ENCODE results near the gene ATP10A.
"Not testable (repeated sequence)": the region's sequence is repeated elsewhere in the genome, so short reads cannot be mapped to it uniquely, and the experiment has no call there.

Gene ATP10A

DNA sequence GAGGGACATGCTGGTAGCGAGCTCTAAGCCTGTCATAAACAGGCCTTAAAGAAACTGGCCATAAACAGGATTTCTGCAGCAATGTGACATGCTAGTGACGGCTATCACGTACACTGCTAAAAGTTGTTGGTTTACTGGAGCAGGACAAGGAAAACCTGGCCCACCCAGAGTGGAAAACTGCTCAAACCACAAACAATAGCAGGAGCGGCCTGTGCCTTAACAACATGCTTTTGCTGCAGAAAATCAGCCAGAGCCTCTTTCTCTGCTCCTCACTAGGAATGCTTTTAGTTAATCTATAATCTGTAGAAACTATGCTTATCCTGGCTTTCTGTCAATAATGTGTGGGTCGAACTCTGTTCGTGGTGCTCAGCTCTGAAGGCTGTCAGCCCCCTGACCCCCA lies 221.4 kb downstream of the ATP10A start:
- FAIRE-seq, result no peak

DNA sequence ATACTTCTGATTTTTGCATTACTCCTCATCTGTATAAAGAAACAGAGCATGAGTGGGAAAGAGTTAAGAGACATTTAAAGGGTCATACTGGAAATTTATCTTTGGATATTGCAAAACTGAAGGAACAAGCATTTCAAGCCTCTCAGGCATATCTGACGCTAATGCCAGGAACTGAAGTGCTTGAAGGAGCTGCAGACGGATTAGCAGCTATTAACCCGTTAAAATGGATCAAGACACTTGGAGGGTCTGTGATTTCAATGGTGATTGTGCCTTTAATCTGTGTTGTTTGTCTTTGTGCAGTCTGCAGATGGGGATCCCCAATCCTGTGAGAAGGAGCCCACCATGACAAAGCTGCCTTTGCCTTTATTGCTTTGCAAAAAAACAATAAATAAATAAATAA lies 221.8 kb downstream of the ATP10A start:
- FAIRE-seq, result no peak

DNA sequence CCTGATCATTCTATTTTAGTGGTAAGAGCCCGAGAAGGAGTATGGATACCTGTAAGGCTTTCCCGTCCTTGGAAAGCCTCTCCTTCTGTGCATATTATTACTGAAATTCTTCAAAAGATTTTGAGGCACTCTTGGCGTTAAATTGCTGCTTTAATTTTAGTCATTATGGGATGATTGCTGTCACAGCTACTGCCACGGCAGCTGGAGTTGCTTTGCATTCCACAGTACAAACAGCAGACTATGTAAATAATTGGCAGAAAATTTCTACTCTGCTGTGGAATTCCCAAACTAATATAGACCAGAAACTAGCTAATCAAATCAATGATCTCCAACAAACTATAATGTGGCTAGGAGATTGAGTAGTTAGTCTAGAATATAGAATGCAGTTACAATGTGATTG lies 222.2 kb downstream of the ATP10A start:
- FAIRE-seq, result not testable (repeated sequence)

DNA sequence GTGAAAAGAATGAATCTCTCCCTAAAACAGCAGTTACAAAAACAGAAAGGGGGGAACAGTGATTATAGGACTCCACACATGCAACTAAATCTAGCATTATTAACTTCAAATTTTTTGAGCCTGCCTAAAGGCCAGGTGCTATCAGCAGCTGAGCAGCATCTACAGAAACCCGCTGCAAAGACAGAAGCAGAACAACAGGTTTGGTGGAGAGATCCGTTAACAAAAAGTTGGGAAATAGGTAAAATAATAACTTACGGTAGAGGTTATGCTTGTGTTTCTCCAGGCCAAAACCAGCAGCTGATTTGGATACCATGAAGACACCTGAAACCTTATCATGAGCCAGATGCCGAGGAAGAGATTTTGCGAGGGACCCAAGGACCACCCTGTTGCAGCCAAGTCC lies 222.7 kb downstream of the ATP10A start:
- FAIRE-seq, result no peak

DNA sequence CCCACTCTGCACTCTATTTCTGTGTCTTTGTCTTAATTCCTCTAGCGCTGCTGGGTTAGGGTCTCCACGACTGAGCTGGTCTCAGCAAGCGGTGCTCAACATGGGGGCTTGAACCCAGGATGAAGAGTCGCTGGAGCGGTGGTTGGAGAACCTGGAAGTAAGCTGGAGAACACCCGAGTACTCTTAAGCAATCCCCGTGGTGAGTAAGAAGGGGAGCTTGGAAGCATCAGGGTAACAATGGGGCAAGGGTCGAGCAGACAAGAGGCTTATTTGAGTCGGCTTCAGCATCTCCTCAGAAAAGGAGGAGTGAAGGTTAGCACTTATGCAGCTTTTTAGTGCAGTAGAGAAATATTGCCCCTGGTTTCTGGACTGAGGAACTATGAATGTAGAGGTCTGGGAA lies 226.6 kb downstream of the ATP10A start:
- FAIRE-seq, result not testable (repeated sequence)

DNA sequence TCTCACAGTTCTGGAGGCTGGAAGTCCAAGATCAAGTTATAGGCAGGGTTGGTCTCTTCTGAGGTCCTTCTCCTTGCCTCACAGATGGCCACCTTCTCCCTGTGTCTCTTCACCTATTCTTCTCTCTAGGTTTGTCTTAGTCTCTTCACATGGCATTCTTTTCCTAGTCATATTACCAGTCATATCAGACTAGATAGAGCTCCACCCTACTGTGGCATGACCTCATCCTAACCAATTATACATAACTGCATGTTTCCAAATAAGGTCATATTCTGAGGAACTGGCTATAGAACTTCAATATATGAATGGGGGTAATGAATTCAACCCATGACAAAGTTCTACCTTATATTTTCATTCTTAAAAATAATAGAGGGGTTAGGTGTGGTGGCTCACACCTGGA lies 227.9 kb downstream of the ATP10A start:
- no peak for FAIRE-seq

DNA sequence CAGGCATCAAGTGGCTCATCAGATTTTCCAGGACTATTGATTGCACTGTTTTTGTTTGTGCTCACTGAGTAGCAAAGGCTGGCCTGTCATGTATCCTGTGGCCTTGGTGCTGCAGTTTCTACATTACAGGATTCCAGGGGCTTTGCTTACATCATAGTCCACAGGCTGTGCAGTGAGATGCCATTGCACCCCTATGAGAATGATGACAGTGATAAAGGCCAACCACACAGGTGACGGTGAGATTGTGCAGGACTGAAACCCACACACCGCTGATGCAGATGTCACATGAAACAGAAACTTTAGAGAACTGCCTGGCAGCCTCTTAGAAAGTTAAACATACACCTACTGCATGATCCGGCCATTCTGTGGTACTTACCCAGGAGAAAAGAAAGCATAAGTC lies 229.3 kb downstream of the ATP10A start:
- no peak for FAIRE-seq

DNA sequence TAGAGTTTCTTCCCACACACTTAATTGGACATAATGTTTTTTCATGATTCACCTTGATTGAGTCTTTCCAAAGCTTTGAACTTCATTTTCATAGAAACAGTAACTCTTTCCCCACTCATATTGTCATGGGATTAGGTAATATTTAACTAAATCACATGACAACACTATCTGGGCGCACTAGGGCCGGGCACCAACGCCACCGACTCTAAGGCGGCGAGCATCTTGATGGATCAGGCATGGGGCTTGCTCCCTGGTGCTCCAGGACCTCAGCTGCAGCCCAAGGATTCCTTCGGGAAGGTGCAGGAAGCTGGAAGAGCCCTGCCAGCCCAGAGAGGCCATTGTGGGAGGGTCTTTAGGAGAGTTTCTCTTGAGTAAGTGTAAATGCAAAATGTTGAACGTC lies 231.2 kb downstream of the ATP10A start:
- FAIRE-seq, result no peak

Data from colon (tissue), 2 donors.